Adipose tissue (tissue), 3 donors: ENCODE measurements around the gene COL6A2. TPM values are rescaled to one million over a fixed set of nuclear protein-coding genes. Genes with fewer than 3 reads are reported as not detected.

Source experiments
- H3K27ac ChIP-seq: one replicate; pipeline ENCODE4 v1.5.1; 2013; ENCODE audit warnings: low read depth, low read length
- WGBS, 3 donors: extraction: QIAGEN DNeasy Blood & Tissue Kit; methylation state at CpG; one replicate each; pipeline ENCODE4 v1.1.7; 2013; 5-methylcytosine and 5-hydroxymethylcytosine counted together
- polyA plus RNA-seq, 3 donors: library from polyadenylated mRNA; stranded (reverse); fragments of 200-250 nt; gene quantifications; one replicate each; pipeline ENCODE4 v1.2.3, GENCODE V29; 2013
- donor health status: healthy with polysubstance abuse.
- donor health status: Bipolar disorder and iron deficiency.
- donor health status: healthy.

COL6A2 gene
- 100 to 1,000 TPM in 2 of 3 donors, 10 to 100 TPM in 1; 65.8 to 455 (median 431) TPM for polyA plus RNA-seq

DNA sequence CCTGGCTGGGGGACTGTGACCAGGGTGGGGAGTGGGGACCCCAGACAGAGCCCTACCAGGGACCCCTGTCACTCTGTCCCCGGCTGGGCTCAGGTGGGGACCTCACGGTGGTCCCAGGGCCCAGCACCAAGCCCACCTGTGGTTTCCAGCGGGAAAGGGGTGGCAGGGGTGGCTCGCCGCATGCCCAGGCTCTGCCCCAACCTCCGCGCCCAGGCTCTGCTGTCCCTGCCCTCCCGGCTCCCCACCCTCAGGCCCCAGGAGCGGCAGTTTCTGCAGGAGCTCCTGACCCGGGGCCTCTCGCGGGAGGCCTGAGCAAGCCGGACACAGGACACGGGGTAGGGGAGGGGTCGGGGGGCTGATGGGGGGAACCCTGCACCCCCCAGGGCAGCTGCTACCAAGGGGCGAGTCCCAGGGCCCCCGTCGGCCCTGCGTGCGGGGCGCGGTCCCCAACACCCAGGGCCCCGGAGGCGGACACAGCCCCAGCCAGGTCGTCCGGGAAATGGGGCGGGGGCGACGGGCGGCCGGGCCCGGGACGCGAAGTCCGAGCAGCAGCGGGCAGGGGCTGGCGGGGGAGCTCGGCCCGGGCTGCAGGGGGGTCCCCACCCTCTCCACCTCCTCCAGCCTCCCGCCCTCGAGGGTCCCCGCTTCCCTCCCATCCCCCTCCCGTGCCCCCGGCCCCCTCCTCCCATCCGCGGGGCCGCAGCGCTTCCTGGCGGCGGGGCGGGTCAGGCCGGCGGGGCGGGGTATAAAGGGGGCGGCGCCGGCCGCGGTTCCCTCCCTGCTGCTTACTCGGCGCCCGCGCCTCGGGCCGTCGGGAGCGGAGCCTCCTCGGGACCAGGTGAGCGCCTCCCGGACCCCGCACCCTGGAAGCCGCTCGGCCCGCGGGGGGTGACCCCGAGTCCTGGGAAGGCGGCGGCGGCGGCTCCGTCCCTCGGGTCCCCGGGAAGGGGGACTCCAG, at the start of gene COL6A2:
COL6A2 (plus strand) TSS at position 777 of the 958 bp plus-strand sequence.
- no peak within 1 kb of the TSS for H3K27ac ChIP-seq
- 7 to 10% (median 9%) methylated on average over 42 to 83 of the region's 83 CpGs for WGBS, 3 donors

DNA sequence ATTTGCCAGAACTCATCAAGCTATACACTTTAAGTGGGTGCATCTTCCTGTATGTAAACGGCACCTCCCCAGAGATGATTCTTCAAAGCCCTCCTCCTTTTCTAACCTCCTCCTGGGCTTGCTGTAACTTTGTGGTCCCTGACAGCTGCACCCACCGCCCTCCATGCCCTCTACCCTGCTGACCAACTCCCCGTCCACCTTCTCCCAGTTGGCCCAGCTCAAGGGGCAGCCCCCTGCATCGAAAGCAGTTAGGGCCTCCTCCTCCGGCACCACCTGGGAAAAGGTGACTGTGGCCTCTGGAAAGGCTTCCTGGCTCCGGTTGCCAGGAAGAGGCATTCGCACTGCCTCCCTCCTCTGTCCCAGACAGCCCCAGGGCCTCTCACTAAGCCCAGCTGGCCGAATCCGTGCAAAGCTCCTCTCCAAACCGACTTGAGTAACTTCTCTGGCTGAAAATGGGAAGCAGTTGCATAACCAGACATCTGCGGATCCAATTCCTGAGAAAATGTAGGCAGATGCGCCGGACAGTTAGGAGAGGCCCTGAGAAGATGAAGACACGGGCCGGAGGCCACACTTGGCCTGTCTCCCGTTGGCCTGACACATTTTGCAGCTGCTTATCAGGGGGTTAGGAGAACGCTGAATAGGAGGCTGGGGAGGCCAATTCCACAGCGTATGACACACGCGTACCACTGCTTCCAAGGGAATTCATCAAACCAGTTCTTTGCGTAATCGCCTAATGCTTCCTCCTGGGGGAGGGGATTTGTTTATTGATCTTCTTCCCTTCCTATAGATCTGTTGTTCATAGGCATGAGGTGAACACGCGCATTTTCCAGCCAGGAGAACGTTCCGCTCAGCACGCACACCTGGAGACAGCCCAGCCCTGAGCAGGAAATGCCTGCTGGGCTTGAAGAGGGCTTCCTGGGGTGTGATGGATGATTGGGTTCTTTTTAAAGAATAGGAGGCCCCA, 48.7 kb upstream of the COL6A2 start:
- no peak overlapping the region for H3K27ac ChIP-seq
- whole genome bisulfite sequencing, 3 donors, result 29 to 50% (median 43%) methylated on average over 27 of the region's 27 CpGs

DNA sequence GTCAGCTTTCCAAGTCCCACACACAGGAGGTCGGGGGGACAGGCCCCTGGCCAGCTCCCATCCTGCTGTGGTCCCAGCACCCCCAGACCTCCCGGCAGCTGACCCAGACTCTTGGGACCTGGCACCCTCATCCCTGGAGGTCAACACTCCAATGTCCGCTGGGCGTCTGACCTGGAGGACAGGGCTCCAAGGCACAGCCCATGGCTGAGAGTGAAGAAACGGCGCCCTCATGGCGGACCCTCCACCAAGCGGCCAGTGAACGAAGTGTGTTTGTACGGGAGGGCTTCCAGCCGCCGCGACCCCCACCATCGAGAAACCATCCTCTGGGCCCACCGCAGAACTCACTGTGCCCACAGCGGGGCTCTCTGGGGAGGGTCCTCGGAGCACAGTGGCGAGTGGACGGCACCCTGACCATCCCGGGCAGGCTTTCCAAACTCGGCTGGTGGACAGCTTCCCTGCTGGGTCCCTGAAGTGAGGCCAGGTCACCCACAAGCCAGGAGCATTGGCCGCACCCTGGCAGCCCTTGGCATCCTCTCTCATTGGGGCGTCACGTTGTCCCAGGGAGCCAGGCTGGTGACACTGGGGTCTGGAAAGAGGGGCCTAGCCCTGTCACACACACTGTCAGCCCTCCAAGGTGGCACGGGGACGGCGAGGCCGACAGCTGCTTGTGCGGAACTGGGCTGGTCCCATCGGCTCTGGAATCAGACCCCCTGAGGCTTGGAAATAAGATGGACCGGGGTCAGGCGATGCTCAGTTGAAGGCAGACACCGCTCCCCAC, 47.8 kb upstream of the COL6A2 start:
- WGBS, 3 donors, result 84 to 90% (median 85%) methylated on average over 32 to 33 of the region's 33 CpGs
- peak overlapping the region; percentile 62 for H3K27ac ChIP-seq

- WGBS, 3 donors, result 85 to 94% (median 89%) methylated on average over 18 to 22 of the region's 22 CpGs
- no peak overlapping the region for H3K27ac ChIP-seq
Observed at GRCh38 chr21:46050668-46051378, 47.1 kb upstream of the COL6A2 start.

DNA sequence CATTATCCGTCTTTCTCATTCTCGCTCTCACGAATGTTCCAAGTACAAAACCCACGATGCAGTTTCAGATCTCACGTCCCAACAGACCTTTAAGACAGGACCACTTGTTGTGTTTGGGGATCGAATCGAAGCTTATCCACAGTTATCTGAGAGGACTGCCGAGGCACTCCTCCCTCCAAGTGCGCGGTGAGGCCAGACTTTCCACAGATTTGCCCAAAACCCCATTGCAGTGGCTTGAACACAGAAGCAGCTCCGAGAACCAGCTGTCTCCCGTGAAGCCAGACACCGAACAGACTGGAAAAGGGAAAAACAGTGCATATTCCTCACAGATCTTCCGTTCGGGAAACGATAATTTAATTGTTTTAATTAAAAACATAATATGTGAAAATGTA, 46.5 kb upstream of the COL6A2 start:
- H3K27ac ChIP-seq, result no peak overlapping the region
- WGBS, 3 donors, result 80 to 89% (median 82%) methylated on average over 16 of the region's 16 CpGs

- WGBS, 3 donors, result 87 to 91% (median 88%) methylated on average over 33 of the region's 33 CpGs
- H3K27ac ChIP-seq, result no peak overlapping the region
Observed at GRCh38 chr21:46051821-46052675, 45.9 kb upstream of the COL6A2 start.

DNA sequence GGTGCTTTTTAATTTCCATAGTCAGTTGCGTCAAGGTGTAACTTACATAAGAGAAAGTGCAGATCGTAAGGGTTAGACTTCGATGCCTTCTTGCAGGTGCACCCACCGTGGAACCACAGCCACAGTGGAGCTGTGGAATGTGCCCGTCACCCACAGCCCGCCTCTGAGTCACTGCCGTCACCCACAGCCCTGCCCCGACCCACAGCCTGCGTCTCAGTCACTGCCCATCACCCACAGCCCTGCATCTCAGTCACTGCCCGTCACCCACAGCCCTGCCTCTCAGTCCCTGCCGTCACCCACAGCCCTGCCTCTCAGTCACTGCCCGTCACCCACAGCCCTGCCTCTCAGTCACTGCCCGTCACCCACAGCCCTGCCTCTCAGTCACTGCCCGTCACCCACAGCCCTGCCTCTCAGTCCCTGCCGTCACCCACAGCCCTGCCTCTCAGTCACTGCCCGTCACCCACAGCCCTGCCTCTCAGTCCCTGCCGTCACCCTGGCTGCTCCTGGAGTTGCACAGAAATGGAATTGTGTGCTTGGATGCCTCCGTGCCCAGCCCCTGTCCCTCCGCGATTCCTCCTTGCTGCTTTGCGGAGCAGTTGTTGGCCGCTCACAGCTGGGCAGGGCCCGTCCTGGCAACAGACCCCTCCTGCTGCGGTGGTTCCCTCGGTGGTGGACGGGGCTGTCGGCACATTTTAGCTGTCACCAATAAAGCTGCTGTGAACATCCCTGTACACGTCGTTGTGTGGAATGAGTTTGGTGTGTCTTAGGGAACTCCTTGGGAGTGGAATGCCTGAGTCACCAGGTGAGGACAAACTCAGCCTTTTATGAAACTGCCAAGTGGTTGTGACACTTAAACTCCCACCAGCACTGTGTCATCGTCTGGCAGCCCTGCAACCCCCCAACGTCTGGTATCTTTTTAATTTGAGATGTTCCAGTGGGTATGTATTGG, 44.9 kb upstream of the COL6A2 start:
- H3K27ac ChIP-seq, result no peak overlapping the region
- 48 to 85% (median 81%) methylated on average over 31 of the region's 31 CpGs for WGBS, 3 donors

DNA sequence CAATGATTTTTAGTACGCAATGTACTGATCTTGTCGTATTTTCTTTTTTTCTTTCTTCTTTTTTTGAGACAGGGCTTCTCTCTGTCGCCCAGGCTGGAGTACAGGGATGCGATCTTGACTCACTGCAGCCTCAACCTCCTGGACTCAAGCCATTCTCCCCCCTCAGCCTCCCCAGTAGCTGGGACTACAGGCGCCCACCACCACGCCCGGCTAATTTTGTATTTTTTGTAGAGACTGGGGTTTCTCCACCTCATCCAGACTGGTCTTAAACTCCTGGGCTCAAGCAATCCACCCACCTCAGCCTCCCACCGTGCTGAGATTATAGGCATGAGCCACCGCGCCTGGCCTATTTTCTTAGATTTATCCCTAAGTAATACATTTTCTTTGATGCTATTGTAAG, 43.9 kb upstream of the COL6A2 start:
- 88 to 96% (median 93%) methylated on average over 10 of the region's 10 CpGs for WGBS, 3 donors
- H3K27ac ChIP-seq, result no peak overlapping the region

DNA sequence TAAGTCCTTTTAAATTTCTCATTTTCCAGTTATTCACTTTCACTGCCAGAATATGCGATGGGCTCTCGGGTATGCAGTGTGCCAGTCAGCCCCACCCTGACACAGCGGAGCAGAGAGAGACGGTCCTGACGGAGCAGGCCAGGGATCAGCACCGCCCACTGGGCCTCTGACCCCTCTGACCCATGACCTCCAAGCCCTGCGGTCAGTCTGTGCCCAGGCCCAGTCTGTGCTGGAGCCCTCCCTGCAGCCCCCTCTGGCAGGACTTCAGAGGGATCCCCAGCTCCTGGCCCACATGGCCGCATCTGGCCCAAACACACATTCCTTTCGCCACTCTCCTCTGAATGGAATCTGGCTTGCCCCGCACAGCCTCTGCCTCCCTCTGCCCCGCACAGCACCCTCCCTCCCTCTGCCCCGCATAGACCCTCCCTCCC, 43.4 kb upstream of the COL6A2 start:
- no peak overlapping the region for H3K27ac ChIP-seq
- WGBS, 3 donors, result 63 to 77% (median 64%) methylated on average over 11 to 12 of the region's 12 CpGs

GRCh38 chr21:46055863-46056281, 42.0 kb upstream of the COL6A2 start:
- WGBS, 3 donors, result 64 to 79% (median 67%) methylated on average over 19 to 23 of the region's 23 CpGs
- H3K27ac ChIP-seq, result peak overlapping the region; percentile 70

DNA sequence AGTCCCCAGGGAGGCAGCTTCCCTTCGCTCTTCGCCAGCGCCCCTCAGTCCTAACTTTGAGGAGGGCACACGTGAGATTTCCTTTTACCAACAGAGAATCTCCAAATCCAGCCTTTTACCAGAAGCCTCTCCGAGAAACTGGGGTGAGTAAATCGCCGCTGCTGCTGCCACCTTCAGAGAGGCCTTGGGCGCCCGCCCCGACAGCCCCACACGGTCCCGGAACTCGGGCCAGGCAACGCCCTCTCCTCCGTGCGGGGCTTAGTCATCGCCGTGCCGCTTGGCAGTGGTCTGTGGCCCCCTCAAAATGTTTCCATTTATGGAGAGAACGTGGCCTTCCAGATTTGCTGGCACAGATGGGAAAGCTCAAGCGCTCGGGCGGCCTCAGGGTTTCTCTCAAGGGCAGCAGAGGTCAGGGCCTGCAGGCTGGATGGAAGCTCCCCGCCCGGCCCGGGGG, 41.4 kb upstream of the COL6A2 start:
- WGBS, 3 donors, result 28 to 57% (median 32%) methylated on average over 26 of the region's 26 CpGs
- H3K27ac ChIP-seq, result peak overlapping the region; percentile 81

- WGBS, 3 donors, result 36 to 56% (median 46%) methylated on average over 25 to 27 of the region's 27 CpGs
Observed at GRCh38 chr21:46057111-46057709, 40.7 kb upstream of the COL6A2 start.

DNA sequence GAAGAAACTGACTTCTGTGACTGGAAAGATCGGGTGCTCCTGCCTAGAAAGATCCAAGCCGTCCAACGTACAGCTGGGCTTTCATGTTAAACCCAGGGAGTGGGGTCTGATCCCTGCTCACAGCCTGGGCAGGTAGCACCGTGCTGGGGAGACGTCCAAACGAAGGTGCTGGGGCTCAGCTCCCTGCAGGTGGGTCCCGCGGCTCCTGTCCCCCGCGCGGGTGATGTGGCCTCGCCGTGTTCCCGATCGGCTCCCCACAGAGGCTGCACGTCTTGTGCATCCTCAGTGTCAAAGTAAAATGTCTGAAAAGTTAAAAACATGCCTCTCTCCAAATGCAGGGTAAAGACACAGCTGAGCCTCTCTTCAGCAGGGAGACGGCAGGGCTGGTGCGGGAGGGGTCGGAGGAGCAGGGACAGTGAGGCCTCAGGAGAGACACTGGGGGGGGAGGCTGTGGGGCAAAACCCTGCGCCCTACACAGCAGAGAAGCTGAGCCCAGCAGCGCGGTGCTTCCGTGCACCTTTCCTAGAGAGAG, 40.1 kb upstream of the COL6A2 start:
- H3K27ac ChIP-seq, result peak overlapping the region; percentile 83
- WGBS, 3 donors, result 76 to 81% (median 80%) methylated on average over 23 of the region's 23 CpGs

More at GRCh38 chr21:46057111-46057709, 40.7 kb upstream of the COL6A2 start:
- H3K27ac ChIP-seq, result peak overlapping the region; percentile 81

DNA sequence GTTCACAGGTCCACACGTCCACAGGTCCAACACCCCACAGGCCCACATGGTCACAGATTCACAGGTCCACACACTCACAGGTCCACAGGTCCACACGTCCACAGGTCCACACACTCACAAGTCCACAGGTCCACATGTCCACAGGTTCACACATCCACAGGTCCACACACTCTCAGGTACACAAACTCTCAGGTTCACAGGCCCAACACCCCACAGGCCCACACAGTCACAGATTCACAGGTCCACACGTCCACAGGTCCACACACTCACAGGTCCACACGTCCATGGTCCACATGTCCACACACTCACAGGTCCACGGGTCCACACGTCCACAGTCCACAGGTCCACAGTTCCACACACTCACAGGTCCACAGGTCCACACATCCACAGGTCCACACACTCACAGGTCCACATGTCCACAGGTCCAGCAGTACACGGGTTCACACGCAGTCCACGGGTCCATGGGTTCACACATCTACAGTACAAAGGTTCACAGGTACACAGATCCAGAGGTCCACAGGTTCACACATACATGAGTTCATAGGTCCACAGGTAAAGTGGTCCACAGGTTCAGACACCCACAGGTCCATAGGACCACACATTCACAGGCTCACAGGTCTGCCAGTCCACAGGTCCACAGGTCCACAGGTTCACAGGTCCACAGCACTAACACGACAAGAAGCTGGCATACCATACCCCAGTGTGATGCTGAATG, 39.3 kb upstream of the COL6A2 start:
- no peak overlapping the region for H3K27ac ChIP-seq
- WGBS, 3 donors, result 83 to 94% (median 94%) methylated on average over 10 of the region's 10 CpGs
